HG02759 (cell line): ENCODE results near the gene KMT2A.
A peak's percentile ranks its signal among the peaks of the same experiment; 100 is the strongest.
"Not testable (repeated sequence)": the region's sequence is repeated elsewhere in the genome, so short reads cannot be mapped to it uniquely, and the experiment has no call there.

Experiments
- ATAC-seq: cut with Tn5 transposase; IDR thresholded peaks from one replicate; pipeline ENCODE4 v1.9.1; 2021; ENCODE audit warnings: mild to moderate bottlenecking, moderate library complexity; ENCODE audit not compliant: unreplicated experiment

Gene KMT2A

DNA sequence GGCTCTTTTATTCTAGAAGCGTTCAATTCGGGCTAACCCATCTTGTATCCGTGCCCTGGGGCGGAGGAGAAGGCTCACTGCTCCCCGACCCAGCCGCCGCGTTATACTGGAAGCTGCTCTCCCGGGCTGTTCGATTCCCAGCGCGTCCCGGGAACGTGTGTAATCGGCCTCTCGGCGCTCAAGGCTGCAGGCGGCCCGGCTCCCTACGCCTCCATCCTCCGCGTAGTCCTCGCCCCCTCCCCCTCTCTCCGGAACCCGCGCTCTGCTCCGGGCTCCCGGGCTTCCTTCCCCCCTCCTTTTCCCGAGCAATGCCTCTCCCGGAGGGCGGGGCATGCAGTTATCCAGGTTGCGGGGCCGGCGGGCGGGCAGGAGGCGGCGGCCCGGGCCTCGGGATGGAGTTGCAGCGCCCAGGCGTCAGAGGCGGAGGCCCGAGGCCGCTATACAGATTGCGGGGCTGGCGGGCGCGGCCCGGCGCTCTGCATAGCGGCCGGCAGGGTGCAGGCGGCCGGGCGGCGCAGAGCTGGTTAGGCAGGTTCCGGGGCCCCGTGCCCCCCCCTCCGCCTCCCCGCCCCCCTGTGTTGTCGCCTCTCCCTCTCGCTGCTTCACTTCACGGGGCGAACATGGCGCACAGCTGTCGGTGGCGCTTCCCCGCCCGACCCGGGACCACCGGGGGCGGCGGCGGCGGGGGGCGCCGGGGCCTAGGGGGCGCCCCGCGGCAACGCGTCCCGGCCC lies at the start of gene KMT2A:
TSS of gene KMT2A (plus strand) at position 600 of the 732 bp plus-strand sequence. CDS start at position 621, 21 bp downstream.
- ATAC-seq, result peak; percentile 62

DNA sequence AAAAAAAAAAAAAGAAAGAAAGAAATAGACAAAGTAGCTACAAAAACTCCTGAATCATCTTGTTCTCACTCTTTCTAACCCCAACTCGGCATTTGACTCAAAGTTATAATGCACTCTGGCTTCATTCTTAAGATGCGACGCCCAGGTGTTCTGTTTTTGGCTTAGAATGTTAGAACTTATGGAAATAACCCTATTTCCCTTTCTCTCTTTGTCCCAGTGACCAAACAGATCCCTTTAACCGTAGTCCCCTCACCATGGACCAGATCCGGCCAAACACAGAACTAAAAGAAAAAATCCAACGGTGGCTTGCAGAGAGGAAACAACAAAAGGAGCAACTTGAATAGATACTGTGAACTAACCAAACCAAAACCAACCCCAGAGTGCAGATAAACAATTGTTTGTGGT lies 40.2 kb upstream of the KMT2A start:
- ATAC-seq, result no peak

DNA sequence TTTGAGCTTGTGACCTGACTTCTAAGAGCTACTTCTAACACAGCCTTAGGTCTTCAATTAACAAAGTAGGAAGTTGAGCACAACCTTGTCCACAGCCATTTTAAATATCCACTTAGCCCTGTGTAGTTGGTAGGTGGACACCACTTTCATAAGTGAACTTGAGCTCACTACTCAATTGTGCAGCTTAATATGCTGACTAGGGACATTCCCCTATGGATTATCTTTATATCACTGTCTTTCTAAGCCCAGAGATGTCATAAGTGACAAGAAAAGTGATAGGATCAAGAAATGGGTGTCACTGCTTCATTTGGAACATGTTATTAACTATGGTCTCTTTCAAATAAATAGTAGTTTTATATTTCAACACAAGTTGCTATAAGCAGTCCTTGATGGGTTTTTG lies 38.8 kb upstream of the KMT2A start:
- no peak for ATAC-seq

DNA sequence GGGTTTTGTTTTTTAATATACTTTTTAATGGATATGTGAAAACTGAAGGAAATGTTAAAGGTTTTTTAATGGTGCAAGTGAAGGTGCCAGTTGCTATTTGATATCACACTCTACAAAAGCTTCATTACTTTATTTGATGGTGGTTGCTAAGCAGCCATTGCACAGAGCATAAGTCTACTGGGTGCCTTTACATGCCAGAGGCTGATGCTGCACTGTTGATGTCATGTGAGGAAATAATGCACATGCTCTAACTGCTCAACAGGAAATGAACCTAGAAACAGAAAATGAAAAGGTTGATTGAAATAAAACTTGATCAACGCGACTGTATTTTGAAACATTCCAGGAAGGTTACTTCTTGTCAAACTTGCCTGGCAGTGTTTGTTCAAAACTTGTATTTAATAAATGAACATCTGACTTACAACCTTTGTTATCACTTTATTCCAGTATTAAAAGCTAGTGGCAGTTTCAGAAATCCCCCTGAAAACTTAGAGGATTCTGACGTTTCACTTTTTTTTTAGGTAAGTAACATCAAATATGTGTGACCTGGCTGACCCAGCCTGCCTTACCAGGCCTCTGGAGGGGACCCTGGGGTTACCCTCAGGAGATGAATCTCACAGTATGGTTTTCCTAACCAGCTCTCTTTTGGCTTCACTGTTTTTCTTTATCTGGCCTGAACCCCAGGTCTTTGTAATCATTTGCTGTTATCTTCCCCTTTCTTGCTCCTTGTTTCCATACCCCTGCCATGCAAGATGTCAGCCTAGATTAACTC lies 37.3 kb upstream of the KMT2A start:
- no peak for ATAC-seq

DNA sequence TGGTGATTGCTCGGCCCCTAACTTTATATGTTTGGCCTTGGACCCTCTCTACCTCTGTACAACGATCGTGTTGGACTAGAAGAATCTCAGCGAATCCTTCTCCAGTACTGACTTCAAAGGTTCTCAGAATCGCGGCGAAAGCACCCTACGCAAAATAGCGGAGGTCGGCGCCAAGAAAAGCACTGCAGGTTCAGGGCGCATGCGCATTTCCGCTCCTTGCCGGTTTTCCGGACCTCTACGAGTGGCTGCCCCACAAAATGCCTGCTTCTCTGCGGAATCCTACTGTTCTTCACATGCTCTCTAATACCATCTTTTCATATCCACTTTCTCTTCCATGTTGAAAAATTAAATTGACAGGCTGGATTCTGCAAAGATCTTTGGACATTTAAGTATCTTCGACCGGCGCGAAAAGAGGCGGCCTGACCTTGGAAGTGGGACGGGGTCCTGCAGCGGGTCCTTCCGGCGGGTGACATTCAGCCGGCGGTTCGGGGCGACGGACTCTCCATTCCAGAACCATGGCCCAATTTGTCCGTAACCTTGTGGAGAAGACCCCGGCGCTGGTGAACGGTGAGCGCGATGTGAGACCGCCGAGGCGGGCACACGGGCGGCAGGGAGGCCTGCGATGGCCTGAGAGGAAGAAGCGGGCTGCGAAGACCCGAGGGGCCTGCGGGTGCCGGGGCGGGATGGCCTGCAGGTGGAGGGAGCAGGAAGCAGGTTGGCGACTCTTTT lies 35.0 kb upstream of the KMT2A start, which contains the start of gene ATP5MG:
TSS of gene ATP5MG (plus strand) at position 456 of the 729 bp plus-strand sequence. CDS start at position 516, 60 bp downstream.
- peak; percentile 80 for ATAC-seq

DNA sequence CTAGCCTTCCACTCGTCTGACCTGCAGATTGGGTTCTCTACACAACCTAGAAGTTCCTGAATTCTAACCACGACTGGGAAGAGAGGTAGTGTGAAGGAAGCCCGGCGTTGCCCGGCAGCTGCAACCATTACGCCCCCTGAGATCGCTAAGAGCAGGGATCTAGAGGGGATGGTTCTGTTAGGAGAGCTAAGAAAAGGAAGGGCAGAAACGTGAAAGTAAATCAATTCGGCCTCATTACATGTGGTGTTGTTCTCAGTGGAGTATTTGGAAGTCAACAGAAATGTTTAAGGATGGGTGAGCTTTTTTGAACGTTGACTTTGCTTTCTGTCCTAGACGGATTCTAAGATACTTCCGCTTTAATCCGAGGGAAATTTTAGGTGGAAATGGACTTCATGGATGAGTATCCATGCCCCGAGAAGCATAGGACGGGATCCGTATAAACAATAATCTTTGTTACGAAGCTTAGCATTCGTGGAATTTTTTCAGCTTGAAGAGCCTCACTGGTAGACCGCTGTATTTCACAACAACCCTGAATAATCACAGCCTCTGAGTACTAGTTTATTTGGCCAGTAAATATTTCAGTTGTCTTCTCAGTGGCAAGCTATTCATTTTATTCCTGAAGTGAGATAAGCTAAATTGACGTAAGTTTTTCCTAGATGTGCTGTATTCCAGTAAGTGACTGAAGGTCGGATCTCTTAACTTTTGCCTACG lies 34.3 kb upstream of the KMT2A start:
- ATAC-seq, result no peak

DNA sequence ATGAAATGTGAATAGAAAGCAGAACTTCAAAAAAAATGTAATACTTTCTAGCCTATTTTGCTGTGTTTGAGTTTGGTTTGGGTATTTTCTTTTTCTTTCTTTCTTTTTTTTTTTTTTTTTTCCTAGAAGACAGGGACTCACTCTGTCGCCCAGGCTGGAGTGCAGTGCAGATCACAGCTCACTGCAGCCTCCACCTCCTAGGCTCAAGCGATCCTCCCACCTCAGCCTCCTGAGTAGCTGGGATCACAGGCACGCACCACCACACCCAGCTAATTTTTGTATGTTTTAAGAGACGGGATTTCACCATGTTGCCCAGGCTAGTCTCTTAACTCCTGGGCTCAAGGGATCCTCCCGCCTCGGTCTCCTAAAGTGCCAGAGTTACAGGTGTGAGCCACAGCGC lies 33.7 kb upstream of the KMT2A start:
- not testable (repeated sequence) for ATAC-seq

DNA sequence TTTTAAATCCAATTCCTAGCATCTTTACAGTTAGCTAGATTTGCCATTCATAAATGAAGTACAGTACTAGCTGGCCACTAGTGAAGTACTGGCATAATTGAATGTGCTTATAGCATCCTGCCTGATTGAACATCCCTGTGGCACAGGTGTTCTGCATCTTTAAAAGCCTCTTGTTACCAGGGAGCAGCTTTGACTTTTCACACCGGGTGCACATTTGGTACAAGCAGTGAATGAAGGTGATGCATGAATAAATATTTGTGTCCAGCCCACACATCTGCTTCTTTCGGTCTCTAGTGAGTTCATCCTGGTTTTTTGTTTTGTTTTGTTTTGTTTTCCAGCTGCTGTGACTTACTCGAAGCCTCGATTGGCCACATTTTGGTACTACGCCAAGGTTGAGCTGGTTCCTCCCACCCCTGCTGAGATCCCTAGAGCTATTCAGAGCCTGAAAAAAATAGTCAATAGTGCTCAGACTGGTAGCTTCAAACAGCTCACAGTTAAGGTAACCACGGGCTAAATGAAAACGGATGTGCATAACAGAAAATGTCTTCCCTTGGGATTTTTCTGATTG lies 29.6 kb upstream of the KMT2A start:
- no peak for ATAC-seq

DNA sequence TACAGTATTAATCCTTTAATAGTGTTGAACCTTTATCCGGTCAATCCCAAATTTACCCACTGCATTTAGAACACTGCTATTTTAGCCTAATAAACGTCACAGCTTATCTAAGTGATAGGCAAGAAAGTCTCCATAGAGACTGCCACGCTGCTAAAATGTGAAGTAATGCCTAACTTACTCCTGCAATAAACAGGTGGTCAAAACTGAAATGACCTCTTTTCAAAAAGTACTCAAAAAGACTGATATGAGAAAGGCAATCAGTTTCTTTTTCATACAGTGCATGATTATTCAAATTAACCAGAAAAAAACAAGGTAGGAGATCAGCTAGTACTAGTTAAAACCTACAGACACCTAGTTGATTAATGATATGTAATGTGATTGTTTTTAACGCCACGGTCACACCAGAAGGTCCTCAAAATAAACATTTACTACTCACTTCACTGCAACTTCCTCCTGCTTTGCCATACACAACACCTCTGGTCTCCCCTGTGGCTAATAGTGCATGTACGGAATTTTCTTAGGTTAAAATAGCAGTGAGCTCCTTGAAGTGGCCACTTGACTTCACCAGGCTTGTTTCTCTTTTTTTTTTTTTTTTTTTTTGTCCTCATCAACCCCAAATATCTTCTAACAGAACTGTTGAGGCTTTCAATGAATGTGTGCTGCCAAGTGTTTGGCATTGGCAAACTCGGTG lies 26.1 kb upstream of the KMT2A start:
- peak; percentile 54 for ATAC-seq

DNA sequence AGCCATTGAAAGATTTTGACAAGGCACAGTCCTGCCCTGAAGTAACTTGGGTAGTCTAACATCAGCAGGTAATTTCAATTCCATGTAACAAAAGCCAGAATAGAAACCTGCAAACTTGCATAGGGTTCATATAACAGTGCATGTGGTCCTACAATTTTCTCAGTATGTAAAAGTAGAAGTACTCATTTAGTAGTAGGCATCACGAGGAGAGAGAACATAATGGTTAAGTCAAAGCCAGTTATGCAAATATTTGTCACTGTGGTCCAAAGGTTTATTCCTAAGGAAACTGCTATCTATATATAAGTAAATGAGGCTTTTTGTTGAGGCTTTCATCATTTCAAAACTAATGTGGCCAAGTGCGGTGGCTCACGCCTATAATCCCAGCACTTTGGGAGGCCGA lies 24.8 kb upstream of the KMT2A start:
- ATAC-seq, result no peak

DNA sequence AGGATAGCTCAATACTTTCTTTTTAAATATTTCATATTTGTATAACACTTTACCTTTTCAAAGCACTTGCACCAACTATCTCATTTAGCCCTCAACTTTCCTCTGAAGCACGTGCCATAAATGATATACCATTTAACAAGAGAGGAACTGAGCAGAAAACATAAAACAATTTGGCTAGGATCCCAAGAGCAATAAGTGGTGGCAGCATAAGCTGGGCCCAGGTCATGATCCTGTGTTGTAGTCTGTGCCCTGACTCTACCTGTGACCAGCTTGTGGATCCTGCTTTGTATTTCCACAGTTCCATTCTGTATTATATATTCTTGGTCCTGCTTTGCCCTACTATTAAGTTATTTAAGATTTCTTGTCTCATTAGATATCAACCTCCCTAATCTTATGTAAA lies 23.4 kb upstream of the KMT2A start:
- no peak for ATAC-seq

DNA sequence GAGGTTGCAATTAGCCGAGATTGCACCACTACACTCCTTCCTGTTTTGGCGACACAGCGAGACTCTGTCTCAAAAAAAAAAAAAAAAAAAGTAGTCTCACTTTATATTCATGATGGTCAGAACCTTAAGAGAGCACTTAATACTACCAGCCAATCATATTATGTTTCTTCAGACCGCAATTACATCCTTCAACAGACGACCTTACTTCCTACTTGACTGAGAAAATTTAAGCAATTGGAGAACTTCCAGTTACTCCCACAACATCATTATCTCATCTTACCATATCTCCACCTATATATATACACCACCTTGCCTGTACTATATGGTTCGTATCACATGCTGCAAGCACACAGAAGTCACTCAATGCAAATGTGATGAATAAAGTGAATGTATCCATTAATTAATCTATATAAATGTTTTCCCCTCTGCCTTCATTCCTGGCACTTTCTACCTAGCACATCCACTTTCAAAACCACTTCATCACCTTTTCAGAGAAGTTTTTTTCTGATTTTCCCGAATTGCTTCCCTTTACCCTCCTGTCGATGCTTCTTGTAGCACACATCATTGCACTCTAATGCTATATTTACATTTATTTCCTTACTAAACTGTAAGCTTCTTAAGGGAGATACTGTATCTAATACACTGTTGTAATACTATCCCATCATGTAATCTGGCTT lies 21.1 kb upstream of the KMT2A start:
- ATAC-seq, result no peak

DNA sequence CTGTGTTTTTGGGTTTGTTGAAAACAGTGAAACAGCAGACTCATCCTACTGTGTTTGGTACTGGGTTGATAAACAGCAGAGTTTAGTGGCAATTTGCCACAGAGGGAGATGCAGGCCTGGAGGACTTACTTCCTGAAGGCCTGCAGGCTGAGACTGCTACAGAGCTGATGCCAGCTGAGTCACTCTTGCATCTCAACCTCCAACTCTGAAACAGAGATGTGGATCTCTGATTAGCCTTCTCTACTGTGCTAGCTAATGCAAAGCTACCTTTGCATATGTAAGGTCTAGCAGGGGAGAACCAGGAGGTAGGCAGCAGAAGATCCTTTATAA lies 20.6 kb upstream of the KMT2A start:
- ATAC-seq, result no peak

DNA sequence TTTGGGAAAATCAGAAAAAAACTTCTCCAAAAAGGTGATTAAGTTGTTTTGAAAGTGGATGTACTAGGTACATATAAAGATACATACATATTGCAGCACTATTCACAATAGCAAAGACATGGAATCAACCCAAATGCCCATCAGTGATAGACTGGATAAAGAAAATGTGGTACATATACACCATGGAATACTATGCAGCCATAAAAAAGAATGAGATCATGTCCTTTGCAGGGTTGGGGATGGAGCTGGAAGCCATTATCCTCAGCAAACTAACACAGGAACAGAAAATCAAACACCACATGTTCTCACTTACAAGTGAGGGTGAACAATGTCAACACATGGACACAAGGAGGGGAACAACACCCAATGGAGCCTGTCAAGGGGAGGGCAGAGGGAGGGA lies 19.4 kb upstream of the KMT2A start:
- not testable (repeated sequence) for ATAC-seq

DNA sequence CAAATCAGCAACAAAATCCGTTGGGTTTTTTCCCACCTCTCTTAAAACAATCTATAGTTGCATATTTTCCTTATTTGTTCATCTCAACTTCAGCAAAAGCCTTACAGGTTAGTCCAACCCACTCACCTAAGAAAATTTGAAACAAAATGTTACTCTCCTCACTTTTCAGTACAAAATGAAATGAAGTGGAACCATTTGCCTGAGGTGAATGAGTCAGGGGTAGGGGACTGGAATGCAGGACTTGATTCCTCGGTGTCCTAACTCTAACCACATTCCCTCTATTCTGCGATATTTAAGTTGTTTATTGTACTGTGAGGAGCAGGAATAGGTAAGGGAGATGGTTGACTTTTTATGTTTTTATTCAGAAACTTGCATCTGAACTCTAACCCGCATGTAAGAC lies 18.5 kb upstream of the KMT2A start:
- ATAC-seq, result no peak

DNA sequence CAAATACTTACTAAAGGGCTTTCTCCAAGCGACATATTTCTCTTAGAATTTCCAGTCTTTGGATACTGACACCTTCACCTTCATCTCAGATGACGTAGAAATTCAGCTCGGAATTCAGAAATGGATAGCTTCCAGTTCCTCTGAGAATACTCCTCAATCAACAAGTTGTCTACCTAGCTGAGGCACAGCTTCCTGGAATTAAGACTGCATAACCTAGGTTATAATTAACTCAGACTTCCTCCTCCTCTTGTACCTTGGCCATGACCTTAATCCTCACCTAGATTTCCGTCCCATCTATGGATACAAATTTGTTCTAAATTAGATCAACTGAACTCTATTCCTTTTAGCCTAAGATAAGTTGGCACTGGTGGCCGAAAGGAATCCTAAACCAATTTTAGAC lies 17.5 kb upstream of the KMT2A start:
- no peak for ATAC-seq

DNA sequence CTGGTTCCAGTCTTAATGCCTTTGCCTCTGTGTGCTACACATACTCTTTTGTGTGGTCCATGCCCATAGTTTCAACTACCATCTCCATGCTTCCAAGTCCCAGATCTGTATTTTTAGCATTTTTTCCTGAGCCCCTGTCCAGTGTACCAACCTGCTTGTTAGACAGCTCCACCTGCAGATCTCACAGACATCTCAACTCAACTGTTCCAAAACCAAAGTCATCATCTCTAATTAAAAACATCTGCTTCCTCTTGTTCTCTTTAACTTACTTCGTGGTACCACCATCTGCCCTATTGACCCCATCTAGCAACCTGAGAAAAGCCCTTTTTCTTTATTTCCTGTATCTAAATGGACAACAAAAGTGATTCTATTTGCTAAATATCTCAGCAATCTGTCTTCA lies 8.6 kb upstream of the KMT2A start:
- no peak for ATAC-seq

DNA sequence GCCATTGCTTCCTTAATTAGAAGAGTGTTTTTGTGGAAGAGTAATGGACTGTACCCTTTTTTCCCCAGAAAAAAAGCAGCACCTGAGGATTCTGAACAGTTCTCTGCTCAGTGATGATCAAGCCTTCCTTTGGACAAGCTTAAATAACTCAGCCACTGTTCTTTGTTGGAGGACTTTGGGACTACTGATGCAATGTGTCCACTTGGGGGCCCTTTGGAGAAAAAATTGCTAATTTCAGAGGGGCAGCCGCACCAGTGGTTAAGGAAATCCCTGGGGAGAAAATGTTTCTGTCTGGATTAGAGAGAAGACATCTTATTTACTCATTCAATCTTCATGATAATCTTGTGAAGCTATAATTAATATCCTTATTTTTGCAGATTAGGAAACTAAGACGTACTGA lies 5.3 kb upstream of the KMT2A start:
- ATAC-seq, result no peak

DNA sequence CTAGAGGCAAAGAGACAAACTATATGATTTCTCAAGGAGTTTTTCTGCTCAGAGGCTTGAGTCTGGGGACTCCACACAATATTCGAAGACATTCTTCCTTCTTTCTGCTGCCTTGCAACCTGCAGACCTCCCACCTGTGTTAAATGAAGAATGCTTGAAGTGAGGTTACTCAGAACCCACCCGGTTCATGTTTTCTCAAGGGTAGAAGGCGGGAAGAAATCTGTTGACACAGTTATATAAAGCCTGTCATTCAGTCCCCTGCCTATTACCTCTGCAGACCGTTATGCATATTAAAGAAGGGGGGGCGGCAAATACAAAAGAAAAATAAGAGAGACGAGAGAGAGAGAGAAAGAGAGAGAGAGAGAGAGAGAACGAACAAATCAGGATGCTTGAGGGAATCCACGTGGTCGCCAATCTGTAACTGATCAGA lies 2.2 kb upstream of the KMT2A start:
- ATAC-seq, result no peak
